Astrocyte of the cerebellum (primary cell): ENCODE measurements around the gene TTN.

ENCODE experiments used
- DNase-seq: peaks from one replicate; pipeline ENCODE4 v3.0.0-alpha.2; 2011; ENCODE audit warnings: low read depth
- H3K4me3 ChIP-seq: 2 replicates; pipeline ENCODE4 v1.5.1; 2011; ENCODE audit warnings: mild to moderate bottlenecking, low read depth, low read length, moderate library complexity
- CTCF ChIP-seq: IDR thresholded peaks from 2 replicates; pipeline ENCODE4 v1.5.1; 2012; ENCODE audit warnings: low read length, low read depth, moderate library complexity, mild to moderate bottlenecking; ENCODE audit errors: missing control alignments
- in situ Hi-C: cut with HindIII; loops from 2 replicates; pipeline ENCODE4 v1.10.0; 2017; ENCODE audit warnings: low sequenced_read_pairs

TTN gene

GRCh38 chr2:178478439-178479274 is 328.6 kb downstream of the TTN start, which contains the start of gene FKBP7:
Gene FKBP7 (minus strand): TSS chr2:178478600. CDS start chr2:178478499, 101 bp downstream.
- peak; percentile 51 for DNase-seq
- TF ChIP-seq CTCF = peak; percentile 67
- peak within 1 kb of the TSS; percentile 69 for H3K4me3 ChIP-seq
- in situ Hi-C loops = no loop called here

GRCh38 chr2:178478130-178478438 is 329.1 kb downstream of the TTN start:
- in situ Hi-C loops = no loop called here
- no peak for DNase-seq
- H3K4me3 ChIP-seq = peak overlapping the region; percentile 69
- TF ChIP-seq CTCF = no peak

GRCh38 chr2:178477443-178478129 is 329.6 kb downstream of the TTN start:
- DNase-seq = no peak
- H3K4me3 ChIP-seq = peak overlapping the region; percentile 69
- TF ChIP-seq CTCF = no peak
- in situ Hi-C loops = no loop called here

- no peak overlapping the region for H3K4me3 ChIP-seq
- in situ Hi-C loops = no loop called here
- no peak for TF ChIP-seq CTCF
- no peak for DNase-seq
Observed at GRCh38 chr2:178476477-178476876, 330.7 kb downstream of the TTN start.
